ENCODE measurements around the gene SCEL.
"Not testable (repeated sequence)": the region's sequence is repeated elsewhere in the genome, so short reads cannot be mapped to it uniquely, and the experiment has no call there.

The SCEL gene

GRCh38 chr13:77535448-77535847 lies at the start of gene SCEL:
SCEL (plus strand) TSS chr13:77535706; CDS start chr13:77555876, 20,170 bp downstream.
- DNase-seq: no peak

GRCh38 chr13:77489566-77490337 lies 45.8 kb upstream of the SCEL start:
- DNase-seq: no peak

GRCh38 chr13:77492982-77493381 lies 42.5 kb upstream of the SCEL start:
- DNase-seq: no peak

GRCh38 chr13:77494226-77494625 lies 41.3 kb upstream of the SCEL start:
- no peak for DNase-seq

- no peak for DNase-seq
These were observed 38.2 kb upstream of the SCEL start for GRCh38 chr13:77497350-77497749.

- no peak for DNase-seq
These were observed 37.7 kb upstream of the SCEL start for GRCh38 chr13:77497835-77498234.

- no peak for DNase-seq
These were observed 33.3 kb upstream of the SCEL start for GRCh38 chr13:77502104-77502720.

- no peak for DNase-seq
These were observed 32.1 kb upstream of the SCEL start for GRCh38 chr13:77503398-77503797.

- no peak for DNase-seq
These were observed 28.6 kb upstream of the SCEL start for GRCh38 chr13:77506874-77507273.

GRCh38 chr13:77507931-77508776 lies 27.4 kb upstream of the SCEL start:
- DNase-seq: no peak

- no peak for DNase-seq
These were observed 26.4 kb upstream of the SCEL start for GRCh38 chr13:77508959-77509620.

GRCh38 chr13:77510156-77510555 lies 25.4 kb upstream of the SCEL start:
- no peak for DNase-seq

- DNase-seq: no peak
These were observed 24.0 kb upstream of the SCEL start for GRCh38 chr13:77511552-77511951.

- no peak for DNase-seq
These were observed 21.7 kb upstream of the SCEL start for GRCh38 chr13:77513719-77514335.

- DNase-seq: no peak
These were observed 21.2 kb upstream of the SCEL start for GRCh38 chr13:77514336-77514726.

GRCh38 chr13:77515785-77516184 lies 19.7 kb upstream of the SCEL start:
- DNase-seq: no peak

- peak in 1 of 2 experiments; percentile 27 for DNase-seq
These were observed 19.1 kb upstream of the SCEL start for GRCh38 chr13:77516342-77516789.

- no peak for DNase-seq
These were observed 17.2 kb upstream of the SCEL start for GRCh38 chr13:77518266-77518665.

GRCh38 chr13:77519396-77519795 lies 16.1 kb upstream of the SCEL start:
- DNase-seq: not testable (repeated sequence)

GRCh38 chr13:77519808-77520207 lies 15.7 kb upstream of the SCEL start:
- no peak for DNase-seq

- DNase-seq: no peak
These were observed 14.3 kb upstream of the SCEL start for GRCh38 chr13:77521194-77521593.

GRCh38 chr13:77521595-77522367 lies 13.7 kb upstream of the SCEL start:
- no peak for DNase-seq
